NCI-H146 treated with DMSO at 0.1 percent for 48 hours (cell line): Measurements from ENCODE around the gene ATOSB.

Experiments
- DNase-seq: peaks from one replicate; lab custom pipeline; 2025; ENCODE audit not compliant: unreplicated experiment; lab: John Stamatoyannopoulos, UW

Gene ATOSB

DNA sequence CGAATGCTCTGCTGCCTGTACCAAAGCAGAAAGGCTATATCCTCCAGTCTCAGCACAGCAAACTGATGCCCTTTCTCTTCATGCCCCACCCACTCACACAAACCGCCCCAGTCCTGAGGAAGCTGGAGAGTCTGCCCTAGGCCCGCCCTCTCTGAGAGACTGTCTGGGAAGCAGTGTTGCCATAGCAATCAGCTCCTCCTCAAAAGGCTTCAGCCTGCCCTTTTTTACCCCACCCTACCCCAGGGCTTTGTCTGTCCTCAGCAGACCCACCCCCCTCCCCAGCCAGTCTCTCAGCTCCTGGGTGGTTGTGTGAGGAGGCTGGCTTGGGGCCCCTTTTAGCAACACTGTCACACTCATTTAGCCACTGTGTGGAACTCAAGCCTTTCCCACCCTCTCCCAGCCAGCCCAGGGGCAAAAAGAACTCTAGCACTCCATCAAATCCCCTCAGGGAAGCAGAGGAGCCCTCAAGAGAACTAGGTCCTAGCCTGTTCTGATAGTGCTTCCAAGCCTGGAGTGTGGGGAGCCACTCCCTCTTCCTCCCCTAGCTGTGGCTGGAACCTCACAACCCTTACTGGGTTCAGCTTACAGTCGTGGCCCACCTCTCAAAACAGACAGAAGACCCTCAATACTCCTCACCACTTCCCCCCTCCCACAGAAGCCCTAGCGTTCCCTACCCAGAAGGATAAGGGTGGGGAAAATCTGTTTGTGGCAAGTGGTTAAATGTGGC, 1.4 kb downstream of the ATOSB start:
- DNase-seq: peak; percentile 80

DNA sequence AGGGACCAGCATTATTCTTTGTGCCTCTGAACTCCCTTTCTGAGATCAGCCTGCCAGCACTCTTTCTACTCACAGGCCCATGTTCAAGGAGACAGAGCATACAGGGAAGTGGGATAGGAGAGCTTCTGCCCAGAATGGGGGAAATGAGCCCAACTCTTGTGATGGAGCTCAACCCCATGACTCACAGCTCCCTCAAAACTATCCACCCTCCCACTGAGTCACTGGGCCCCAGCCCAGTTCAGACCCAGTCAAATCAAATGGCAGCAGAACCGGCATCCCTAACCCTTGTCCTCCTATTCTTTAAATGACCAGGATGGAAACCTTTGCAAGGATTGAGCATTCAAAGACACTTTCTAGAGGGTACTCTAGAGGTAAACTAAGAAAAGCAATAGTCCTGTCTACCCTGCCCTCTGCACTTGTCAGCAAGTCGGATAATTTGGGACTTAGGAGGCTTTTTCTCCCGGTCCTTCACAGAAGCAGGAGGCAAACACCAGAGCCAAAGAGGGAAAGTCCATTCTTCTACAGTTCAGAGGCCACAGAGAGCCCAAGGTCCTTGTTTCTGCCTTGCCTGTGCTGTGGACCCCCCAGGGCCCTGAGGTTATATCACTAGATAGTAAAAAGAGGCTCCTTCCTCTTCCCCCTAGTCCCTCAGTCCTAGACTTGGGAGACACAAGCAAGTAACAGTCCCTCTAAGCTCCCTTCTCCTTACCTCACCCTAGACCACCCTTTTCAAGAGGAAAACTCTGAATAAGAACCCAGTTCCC, 3.2 kb downstream of the ATOSB start:
- DNase-seq: no peak

DNA sequence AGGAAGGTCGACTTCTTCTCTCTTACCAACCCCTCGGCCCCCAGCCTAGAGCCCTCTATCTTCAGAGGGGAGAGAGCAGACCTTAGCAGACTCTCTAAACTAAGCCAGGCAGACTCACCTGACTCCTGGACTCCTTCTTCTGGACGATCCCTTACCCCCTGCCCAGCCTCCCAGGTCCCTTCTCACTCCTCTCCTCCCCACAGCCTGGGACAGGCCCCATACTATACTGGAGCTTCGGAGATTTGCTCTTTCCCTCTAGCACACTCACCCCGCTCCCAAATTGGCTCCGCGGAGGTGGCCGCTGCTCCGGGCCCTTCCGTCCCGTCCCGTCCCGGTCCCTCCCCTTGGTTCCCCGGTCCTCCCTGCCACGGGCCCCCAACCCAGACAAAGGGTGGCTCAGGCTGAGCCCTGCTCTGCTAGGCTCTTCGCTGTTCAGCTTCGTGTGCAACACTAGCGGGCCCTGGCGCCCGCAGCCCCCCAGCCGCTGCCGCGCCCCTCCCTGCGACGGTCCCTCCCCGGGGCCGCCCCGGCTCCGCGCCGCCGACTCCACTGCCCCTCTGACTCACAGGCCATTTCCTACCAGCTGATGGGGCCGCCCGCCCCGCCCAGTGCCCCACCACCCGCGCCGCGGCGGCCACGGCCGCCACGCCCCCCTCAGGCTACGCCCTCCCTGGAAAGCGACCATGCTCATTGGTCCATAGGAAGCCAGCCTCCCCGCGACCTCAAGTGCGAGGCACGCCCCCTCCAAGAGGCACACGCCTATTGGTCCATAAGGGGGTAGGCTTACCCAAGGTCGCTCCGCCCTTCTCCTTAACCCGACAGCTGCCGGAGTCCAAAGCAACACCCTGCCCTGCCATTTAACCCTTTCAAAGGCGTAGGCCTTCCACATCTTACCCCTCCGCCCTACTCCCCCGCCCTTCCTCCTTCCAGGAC, 4.4 kb downstream of the ATOSB start:
- peak; percentile 95 for DNase-seq

- no peak for DNase-seq
These were observed 5.3 kb downstream of the ATOSB start for GRCh38 chr9:35110327-35110761.

GRCh38 chr9:35108946-35109575, 6.6 kb downstream of the ATOSB start:
- DNase-seq: no peak

DNA sequence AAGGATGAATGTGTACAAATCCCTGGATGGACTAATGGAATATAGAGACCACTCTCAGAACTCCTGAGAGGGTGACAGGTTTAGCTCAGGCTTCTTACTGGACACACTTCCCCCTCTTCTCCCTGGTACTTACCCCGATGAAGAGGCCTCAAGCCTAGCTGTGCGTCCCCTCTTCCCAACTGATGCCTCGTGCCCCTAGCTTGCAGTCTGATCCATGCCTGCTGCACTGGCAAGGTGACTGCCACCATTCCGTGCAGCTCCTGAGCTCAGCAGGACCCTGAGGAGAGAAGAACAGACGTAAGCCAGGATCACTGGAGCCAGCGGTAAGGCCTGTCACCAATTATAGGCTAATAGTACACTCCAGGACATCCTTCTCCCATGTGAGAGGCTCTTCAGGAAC, 7.2 kb downstream of the ATOSB start:
- no peak for DNase-seq

DNA sequence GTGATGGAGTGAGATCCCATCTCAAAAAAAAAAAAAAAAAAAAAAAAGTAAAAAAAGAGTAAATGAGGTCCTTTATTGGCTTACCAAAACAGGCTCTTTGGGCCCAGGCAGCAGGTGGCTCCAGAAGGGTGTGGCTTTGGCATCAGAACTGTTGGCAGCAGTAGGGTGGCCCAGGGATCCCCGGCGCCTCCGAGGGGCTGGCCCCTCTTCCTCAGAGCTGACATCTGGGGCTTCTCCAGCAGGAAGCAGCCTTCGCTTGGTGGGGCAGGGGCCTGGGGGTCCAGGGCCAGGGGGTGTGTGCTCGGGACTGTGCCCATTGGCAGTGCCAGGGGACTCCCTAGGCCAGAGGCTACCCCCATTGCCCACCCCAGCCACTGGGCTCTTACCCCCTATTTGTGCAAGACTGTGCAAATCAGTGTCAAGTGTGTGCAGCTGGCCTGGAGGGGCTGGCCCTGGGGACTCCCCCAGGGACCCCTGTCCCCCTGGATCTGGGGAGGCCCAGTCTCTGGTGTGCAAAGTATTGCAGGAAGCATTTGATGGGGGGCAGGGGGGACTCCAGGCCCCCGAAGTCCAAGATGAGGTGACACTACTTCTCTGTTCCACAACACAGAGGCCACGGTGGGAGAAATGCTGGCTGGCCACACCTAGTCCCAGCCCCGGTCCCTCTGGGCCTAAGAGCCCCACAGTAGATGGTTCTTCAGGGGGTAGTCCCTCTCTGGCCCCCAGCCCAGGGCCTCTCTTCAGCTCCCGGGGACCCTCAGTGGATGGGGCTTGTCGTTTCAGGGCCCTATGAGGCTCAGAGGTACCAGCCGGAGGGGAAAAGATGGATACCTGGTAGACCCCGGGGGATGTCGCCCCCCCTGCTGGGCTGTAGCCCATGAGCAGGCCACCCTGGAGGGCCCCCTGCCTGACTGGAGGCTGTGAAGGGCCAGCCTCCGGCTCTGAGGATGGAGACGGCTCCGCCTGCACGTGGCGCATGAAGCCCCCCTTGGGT, 8.1 kb downstream of the ATOSB start:
- DNase-seq: no peak

DNA sequence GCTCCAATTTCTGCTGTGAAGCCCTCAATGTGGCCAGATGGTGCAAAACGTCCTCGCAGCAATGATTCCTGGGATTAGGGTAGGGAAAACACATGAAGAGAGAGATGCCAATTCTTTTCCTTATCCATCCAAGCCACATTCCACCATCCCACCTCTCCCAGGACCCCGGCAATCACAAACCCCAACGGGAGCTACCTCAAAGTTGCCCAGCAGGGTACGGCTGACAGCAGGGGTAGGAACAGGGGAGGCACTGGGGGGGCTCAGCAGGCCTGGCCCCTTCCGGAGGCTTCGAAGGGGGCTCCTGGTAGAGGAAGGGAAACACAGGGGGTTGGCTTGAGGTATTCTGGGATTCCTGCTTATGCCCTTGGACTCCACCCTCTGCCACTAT, 9.3 kb downstream of the ATOSB start:
- DNase-seq: no peak

- no peak for DNase-seq
These were observed 9.9 kb downstream of the ATOSB start for GRCh38 chr9:35105571-35106342.

DNA sequence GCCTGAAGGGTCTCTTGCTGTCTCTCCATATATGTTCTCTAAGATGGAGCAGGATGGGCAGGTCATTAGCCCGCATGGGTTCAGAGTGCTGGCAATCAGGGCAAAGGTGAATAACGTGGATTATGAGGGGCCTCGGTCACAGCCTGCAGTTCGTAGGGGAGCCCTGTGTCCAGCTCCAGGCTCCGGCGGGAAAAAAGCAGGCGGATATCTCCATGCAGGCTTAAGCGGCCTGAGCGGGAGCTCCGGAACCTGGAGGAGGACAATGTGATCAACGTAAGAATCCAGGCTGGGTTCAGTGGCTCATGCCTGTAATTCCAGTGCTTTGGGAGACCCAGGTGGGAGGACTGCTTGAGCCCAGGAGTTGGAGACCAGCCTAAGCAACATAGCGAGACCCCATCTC, 10.5 kb downstream of the ATOSB start:
- DNase-seq: no peak

DNA sequence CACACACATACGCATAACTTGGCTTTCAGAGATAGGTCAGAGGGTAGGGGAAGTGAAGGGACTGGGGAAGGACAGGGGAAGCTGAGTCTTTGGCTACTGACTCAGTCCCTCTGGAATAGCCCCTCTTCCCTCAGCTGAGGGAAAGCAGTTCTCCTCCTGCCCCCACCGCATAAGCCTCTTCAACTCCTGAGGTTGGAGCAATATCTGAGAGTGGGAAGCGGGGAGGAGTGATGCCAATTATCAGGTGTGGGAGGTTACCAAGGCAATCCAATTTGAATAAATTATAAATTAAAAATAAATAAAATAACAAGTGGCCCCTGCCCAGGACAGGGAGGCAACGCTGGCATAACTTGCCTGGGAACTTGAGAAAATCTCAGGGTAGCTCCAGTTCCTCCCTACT, 11.1 kb downstream of the ATOSB start:
- no peak for DNase-seq

DNA sequence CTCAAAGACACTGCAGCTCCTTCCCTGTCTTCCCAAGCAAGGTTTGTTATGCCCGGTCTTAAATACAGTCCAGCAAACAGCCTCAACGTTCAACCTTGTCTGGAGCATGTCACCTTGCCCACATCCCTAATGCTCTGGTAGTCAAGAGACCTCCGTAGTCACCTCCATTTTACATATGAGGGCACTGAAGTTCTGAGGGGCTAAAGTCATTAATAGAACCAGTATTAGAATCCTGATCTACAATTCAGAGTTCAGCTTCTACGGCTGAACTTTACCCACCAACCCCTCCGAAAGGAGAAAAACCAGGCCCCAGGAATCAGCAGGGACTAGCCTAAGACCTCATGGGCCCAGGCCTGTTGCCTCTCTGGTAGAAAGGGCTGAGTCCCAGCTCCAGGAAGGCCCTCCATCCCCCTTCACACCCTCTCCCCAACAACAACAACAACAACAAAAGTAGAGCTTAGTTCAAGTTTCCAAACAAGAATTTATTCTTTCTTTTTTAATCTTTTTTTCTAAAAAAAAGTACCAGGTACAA, 11.9 kb downstream of the ATOSB start:
- no peak for DNase-seq

DNA sequence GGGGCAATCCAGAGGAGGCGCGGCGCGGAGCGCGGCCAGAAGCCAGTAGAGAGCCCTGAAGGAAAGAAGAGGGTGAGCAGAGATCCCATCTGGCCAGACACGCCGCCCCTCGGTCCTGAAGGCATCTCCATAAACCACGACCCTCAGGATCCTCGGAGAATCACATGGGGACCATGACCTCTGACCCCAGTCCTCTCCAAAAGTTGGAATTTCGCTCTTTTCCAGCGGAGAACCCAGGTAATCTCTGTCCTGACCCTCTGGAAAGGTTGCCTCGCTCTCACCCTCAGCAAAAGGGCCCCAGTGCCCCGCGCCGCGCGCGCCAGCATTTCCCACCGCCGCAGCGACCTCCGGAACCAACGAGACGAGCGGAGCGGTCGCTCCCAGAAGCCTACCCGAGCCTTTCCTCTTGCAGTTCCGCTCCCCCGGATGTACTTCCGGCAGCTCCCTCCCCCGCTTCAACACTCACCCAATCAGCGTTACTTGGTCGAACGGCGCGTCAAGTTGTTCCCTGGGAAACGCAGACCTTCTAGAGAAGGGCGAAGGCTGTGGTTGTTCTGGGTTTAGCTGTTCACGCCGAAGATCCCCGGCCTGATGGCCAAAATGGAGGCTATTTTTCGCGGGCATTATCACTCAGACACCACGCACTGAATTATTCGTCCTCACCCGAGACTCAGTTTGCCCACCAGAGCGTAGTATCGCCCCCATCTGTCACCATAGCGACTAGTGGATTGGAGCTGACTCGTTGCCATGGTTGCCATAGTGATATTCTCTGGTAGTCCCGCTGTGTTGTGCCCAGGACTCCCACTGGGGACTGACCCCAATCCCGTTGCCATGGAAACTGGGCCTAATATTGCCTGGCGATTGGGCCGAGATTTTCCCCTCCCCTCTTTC, 12.6 kb downstream of the ATOSB start, which contains the start of gene STOML2:
STOML2 (minus strand) TSS at position 363 of the 891 bp plus-strand sequence; CDS start at position 326, 37 bp downstream.
- DNase-seq: peak; percentile 97

DNA sequence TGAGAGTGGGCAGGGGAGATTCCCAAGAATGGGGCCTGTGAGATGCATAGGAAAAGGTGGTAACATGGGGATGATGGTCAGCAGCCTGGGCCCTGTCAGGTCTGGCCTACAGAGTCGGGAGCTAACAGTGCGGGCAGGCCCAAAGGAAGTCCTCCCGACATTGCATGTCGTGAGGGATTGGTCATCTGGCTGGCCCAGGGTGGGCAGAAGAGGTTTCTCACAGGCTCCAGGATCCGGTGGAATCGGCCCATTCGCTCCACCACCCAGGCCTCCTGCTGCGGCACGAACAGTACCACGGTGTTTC, 13.2 kb downstream of the ATOSB start:
- DNase-seq: no peak

DNA sequence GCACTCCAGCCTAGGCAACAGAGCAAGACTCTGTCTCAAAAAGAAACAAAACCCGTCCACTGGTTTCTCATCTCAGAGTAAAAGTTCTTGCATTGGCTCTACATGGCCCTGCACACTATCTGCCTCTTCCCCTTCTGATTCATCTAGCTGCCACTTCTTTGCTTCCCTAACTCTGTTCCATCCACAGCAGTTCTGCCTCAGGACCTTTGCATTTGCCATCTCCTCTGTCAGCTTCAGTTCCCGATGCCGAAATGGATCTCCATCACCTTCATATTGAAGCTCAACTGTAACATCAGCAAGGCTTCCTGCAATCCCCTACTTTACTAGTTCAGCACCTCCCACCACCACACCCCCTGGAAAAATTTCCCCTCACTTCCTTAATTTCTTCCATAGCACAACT, 18.1 kb downstream of the ATOSB start:
- DNase-seq: no peak

DNA sequence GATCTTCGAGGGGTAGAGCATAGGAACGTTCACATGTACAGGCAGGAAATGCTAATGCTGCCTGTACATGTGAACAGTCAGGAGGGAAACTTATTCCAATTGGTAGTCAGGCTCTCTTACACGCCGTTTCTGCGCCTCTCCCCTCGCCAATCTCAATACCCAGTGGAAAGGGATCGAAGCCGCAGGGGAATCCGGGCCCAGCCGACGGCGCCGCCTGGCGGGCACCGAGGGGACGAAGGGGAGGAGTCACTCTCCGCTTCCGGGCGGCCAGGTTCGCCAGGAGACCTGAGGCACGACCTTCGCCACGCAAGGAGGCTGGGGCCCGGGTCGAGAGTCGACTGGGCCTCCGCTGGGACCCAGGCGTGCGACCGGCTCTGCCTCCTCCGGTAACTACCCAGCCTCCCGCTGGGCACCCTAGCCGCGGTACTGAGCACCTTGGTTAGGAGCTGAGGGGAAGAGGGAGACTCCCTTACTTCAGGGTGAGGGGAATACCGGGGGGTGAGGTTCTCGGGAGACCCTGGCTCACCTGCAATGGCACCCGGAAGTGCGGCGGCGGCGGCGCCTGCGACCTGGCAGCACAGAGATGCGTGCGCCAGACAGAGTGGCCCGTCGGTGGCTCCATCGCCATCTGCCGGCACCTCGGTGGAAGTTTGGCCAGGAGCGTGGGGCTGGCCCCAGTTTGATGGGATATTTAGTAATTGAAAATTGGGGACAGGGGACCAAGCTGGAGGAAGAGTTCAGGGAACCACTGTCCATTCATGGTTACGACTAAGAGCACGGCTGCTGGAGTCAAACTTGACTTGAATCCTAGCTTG, 19.4 kb downstream of the ATOSB start, which contains the start of gene PIGO:
PIGO (minus strand) TSS at position 557 of the 815 bp plus-strand sequence. CDS start 1,026 bp downstream, outside the sequence.
- peak; percentile 80 for DNase-seq

GRCh38 chr9:35091536-35091935, 24.1 kb downstream of the ATOSB start:
- no peak for DNase-seq
